GM20000 (cell line): ENCODE data around the gene LRRFIP2.

Experiments
- DNase-seq: peaks from one replicate; pipeline ENCODE4 v3.0.0; 2012; ENCODE audit warnings: low spot score
- CTCF ChIP-seq: IDR thresholded peaks from 2 replicates; pipeline ENCODE4 v1.5.1; 2012; ENCODE audit warnings: mild to moderate bottlenecking, control low read depth; ENCODE audit errors: extremely low read depth, missing control alignments

Gene LRRFIP2

GRCh38 chr3:37143821-37144220, 30.6 kb downstream of the LRRFIP2 start:
- no peak for DNase-seq
- no peak for TF ChIP-seq CTCF

- no peak for DNase-seq
- no peak for TF ChIP-seq CTCF
Observed at GRCh38 chr3:37141676-37142075, 32.7 kb downstream of the LRRFIP2 start.

- no peak for TF ChIP-seq CTCF
- DNase-seq: no peak
Observed at GRCh38 chr3:37140899-37141541, 33.4 kb downstream of the LRRFIP2 start.

- TF ChIP-seq CTCF: no peak
- DNase-seq: peak; percentile 17
Observed at GRCh38 chr3:37139567-37140052, 34.8 kb downstream of the LRRFIP2 start.

GRCh38 chr3:37138816-37139215, 35.6 kb downstream of the LRRFIP2 start:
- no peak for TF ChIP-seq CTCF

GRCh38 chr3:37137516-37137915, 36.9 kb downstream of the LRRFIP2 start:
- no peak for TF ChIP-seq CTCF
- no peak for DNase-seq

More at GRCh38 chr3:37138816-37139215, 35.6 kb downstream of the LRRFIP2 start:
- DNase-seq: no peak

GRCh38 chr3:37136067-37136466, 38.3 kb downstream of the LRRFIP2 start:
- no peak for TF ChIP-seq CTCF
- DNase-seq: no peak
